Upper lobe of left lung (tissue), 4 donors: Measurements from ENCODE around the gene STK38.

Experiments
- EP300 ChIP-seq, 4 donors: sonication (generic); formaldehyde crosslinking; IDR thresholded peaks; one replicate each; pipeline ENCODE4 v1.5.1; 2017; ENCODE audit warnings: antibody characterized with exemption in 4 of 4, control low read depth in 2 of 4
- POLR2A ChIP-seq, 4 donors: fragments of 450-650 bp; IDR thresholded peaks; one replicate each; pipeline ENCODE4 v1.5.1; 2016 to 2017; ENCODE audit warnings: antibody characterized with exemption in 4 of 4, mild to moderate bottlenecking in 2 of 4
- TF ChIP-seq, protein P1 (sequence below), 6 experiments: fragments of 450-650 bp in 4 of 6; fragments of 200-600 bp in 2 of 6; sonication (generic) in 2 of 6; IDR thresholded peaks; one replicate each; pipeline ENCODE4 v1.5.1; 2016 to 2019; ENCODE audit warnings: antibody characterized with exemption in 6 of 6

DNA sequence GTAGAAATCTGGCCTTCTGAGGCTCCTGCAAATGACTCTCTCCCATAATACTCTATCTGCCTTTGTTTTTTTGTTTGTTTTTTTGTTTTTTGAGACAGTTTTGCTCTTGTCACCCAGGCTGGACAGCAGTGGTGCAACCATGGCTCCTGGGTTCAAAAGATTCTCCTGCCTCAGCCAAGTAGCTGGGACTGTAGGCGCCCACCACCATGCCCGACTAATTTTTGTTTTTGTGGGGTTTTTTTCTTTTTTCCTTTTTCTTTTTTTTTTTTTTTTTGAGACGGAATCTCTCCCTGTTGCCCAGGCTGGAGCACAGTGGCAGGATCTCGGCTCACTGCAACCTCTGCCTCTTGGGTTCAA is 16.6 kb upstream of the STK38 start:
- TF ChIP-seq EP300 (IDR thresholded peaks at IDR 0.05) (no peak), POLR2A (IDR thresholded peaks at IDR 0.05) (no peak)
- TF ChIP-seq, protein P1, sequence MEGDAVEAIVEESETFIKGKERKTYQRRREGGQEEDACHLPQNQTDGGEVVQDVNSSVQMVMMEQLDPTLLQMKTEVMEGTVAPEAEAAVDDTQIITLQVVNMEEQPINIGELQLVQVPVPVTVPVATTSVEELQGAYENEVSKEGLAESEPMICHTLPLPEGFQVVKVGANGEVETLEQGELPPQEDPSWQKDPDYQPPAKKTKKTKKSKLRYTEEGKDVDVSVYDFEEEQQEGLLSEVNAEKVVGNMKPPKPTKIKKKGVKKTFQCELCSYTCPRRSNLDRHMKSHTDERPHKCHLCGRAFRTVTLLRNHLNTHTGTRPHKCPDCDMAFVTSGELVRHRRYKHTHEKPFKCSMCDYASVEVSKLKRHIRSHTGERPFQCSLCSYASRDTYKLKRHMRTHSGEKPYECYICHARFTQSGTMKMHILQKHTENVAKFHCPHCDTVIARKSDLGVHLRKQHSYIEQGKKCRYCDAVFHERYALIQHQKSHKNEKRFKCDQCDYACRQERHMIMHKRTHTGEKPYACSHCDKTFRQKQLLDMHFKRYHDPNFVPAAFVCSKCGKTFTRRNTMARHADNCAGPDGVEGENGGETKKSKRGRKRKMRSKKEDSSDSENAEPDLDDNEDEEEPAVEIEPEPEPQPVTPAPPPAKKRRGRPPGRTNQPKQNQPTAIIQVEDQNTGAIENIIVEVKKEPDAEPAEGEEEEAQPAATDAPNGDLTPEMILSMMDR (IDR thresholded peaks at IDR 0.05), result no peak
